Fibroblast of the aortic adventitia (primary cell): ENCODE data around the gene CHST10. TPM values are rescaled to one million over a fixed set of nuclear protein-coding genes. Genes with fewer than 3 reads are reported as not detected.

Experiments
- small RNA-seq: library from RNA; depleted of rRNA; stranded (forward); fragments of <200 nt; gene quantifications from one replicate; pipeline ENCODE3, GENCODE V24; 2012
- total RNA-seq: library from RNA; depleted of rRNA; stranded (reverse); fragments of >200 nt; gene quantifications from 2 replicates; pipeline ENCODE4 v1.2.3, GENCODE V29; 2012; ENCODE audit warnings: low replicate concordance

The CHST10 gene
- total RNA-seq, 1 donor, result 11.0 TPM

Small RNA genes within 50 kb of the gene (small RNA-seq; reads per million reads assigned to genes)
- not detected for gene AC012493.2
- gene AC012493.3, result not detected

Other genes with a start within 250 kb of the CHST10 start
- 1.8 and 2.0 TPM in 2 replicates for gene LONRF2, start 95.2 kb downstream of the CHST10 start, total RNA-seq
- not detected in 2 replicates for gene NMS, start 52.8 kb upstream of the CHST10 start, total RNA-seq
- gene PDCL3, start 145.3 kb upstream of the CHST10 start, total RNA-seq, result 15.4 and 16.2 TPM in 2 replicates